HepG2 (cell line): ENCODE measurements around the gene HNRNPM. TPM values are rescaled to one million over a fixed set of nuclear protein-coding genes. Genes with fewer than 3 reads are reported as not detected.

Source experiments
- ATM ChIP-seq: fragments of 450-650 bp; IDR thresholded peaks from 2 replicates; pipeline ENCODE4 v1.7.1; 2017; ENCODE audit warnings: mild to moderate bottlenecking, borderline replicate concordance
- CBFB ChIP-seq: sonication (generic); formaldehyde crosslinking; IDR thresholded peaks from 2 replicates; pipeline ENCODE4 v1.4.0; 2020; ENCODE audit warnings: missing genetic modification reagents
- CEBPG ChIP-seq: IDR thresholded peaks from 2 replicates; pipeline ENCODE4 v1.6.1; 2016
- DZIP1 ChIP-seq: sonication (generic); formaldehyde crosslinking; IDR thresholded peaks from 2 replicates; pipeline ENCODE4 v1.5.0; 2020; ENCODE audit warnings: mild to moderate bottlenecking, missing genetic modification reagents
- ELF3 ChIP-seq: IDR thresholded peaks from 2 replicates; pipeline ENCODE4 v1.6.1; 2016; ENCODE audit warnings: missing genetic modification reagents, missing compliant biosample characterization
- HOXA5 ChIP-seq: sonication (generic); formaldehyde crosslinking; IDR thresholded peaks from 2 replicates; pipeline ENCODE4 v1.4.0; 2020; ENCODE audit warnings: missing genetic modification reagents
- JUN ChIP-seq: sonication (generic); formaldehyde crosslinking; IDR thresholded peaks from 2 replicates; pipeline ENCODE4 v1.4.0; 2020; ENCODE audit warnings: mild to moderate bottlenecking, missing genetic modification reagents
- KDM4B ChIP-seq: sonication (generic); formaldehyde crosslinking; IDR thresholded peaks from 2 replicates; pipeline ENCODE4 v1.4.0; 2020; ENCODE audit warnings: missing genetic modification reagents
- KDM6A ChIP-seq: IDR thresholded peaks from 2 replicates; pipeline ENCODE4 v1.6.1; 2016; ENCODE audit warnings: low read depth
- MAFK ChIP-seq, 2 experiments: IDR thresholded peaks in 1 of 2; conservative IDR thresholded peaks in 1 of 2; 2 replicates each; pipeline ENCODE4 v1.6.1; 2011; ENCODE audit warnings: improper control_type of control experiment in 2 of 2, low read length in 2 of 2
- MBNL3 ChIP-seq: fragments of 250-450 bp; sonication (Bioruptor Pico); conservative IDR thresholded peaks from 2 replicates; pipeline ENCODE4 v1.8.0; 2022; ENCODE audit warnings: mild to moderate bottlenecking, inconsistent platforms
- MED8 ChIP-seq: sonication (generic); formaldehyde crosslinking; IDR thresholded peaks from 2 replicates; pipeline ENCODE4 v1.8.1; 2023; ENCODE audit warnings: mild to moderate bottlenecking, missing genetic modification reagents; ENCODE audit not compliant: insufficient replicate concordance
- MTF2 ChIP-seq: sonication (generic); formaldehyde crosslinking; IDR thresholded peaks from 2 replicates; pipeline ENCODE4 v1.5.0; 2020; ENCODE audit warnings: missing genetic modification reagents, borderline replicate concordance
- MXI1 ChIP-seq: IDR thresholded peaks from 3 replicates; pipeline ENCODE4 v1.6.1; 2012; ENCODE audit warnings: low read depth, low read length, inconsistent platforms, borderline replicate concordance
- NR0B2 ChIP-seq: sonication (generic); formaldehyde crosslinking; IDR thresholded peaks from 2 replicates; pipeline ENCODE4 v1.4.0; 2020; ENCODE audit warnings: mild to moderate bottlenecking, missing genetic modification reagents
- U2AF1 ChIP-seq: fragments of 200-400 bp; formaldehyde crosslinking; optimal IDR thresholded peaks from 2 replicates; pipeline ENCODE3; 2017; ENCODE audit warnings: mild to moderate bottlenecking, low read depth, low read length
- ZFP90 ChIP-seq: sonication (generic); formaldehyde crosslinking; IDR thresholded peaks from 2 replicates; pipeline ENCODE4 v1.8.0; 2022; ENCODE audit warnings: missing genetic modification reagents, mild to moderate bottlenecking, inconsistent platforms, borderline replicate concordance
- ZFP91 ChIP-seq: sonication (generic); formaldehyde crosslinking; IDR thresholded peaks from 2 replicates; pipeline ENCODE4 v1.9.0; 2022; ENCODE audit warnings: missing genetic modification reagents, mild to moderate bottlenecking, borderline replicate concordance
- ZGPAT ChIP-seq: IDR thresholded peaks from 2 replicates; pipeline ENCODE4 v1.6.1; 2016; ENCODE audit warnings: mild to moderate bottlenecking
- ZNF251 ChIP-seq: sonication (generic); formaldehyde crosslinking; IDR thresholded peaks from 2 replicates; pipeline ENCODE4 v1.9.0; 2021; ENCODE audit warnings: mild to moderate bottlenecking, missing genetic modification reagents
- ZNF431 ChIP-seq: sonication (generic); formaldehyde crosslinking; IDR thresholded peaks from 2 replicates; pipeline ENCODE4 v1.9.0; 2022; ENCODE audit warnings: missing genetic modification reagents, low read depth, mild to moderate bottlenecking, borderline replicate concordance
- ZNF563 ChIP-seq: sonication (generic); formaldehyde crosslinking; IDR thresholded peaks from 2 replicates; pipeline ENCODE4 v1.8.0; 2022; ENCODE audit warnings: mild to moderate bottlenecking, moderate library complexity, missing genetic modification reagents
- polyA plus RNA-seq, 8 experiments: library from polyadenylated mRNA; depleted of rRNA in 3 of 8; stranded (reverse) in 7 of 8; unstranded in 1 of 8; fragments of >200 nt; fragmentation: Illumina TruSeq in 4 of 8; extraction: Trizol in 4 of 8; gene quantifications; 2 replicates each; pipeline versions ENCODE4 v1.2.1 to v1.2.3, GENCODE V29; 2011 to 2016; ENCODE audit warnings: low read depth in 4 of 8, missing spikeins in 1 of 8, mixed read lengths in 1 of 8; ENCODE audit not compliant: insufficient read depth in 1 of 8
- total RNA-seq, 5 experiments: library from RNA; depleted of rRNA; stranded (reverse); fragments of >200 nt; fragmentation: Illumina TruSeq; extraction: Trizol; gene quantifications; 2 replicates each; pipeline ENCODE4 v1.2.3, GENCODE V29; 2016; ENCODE audit warnings: low read depth in 1 of 5

HNRNPM gene
- total and polyA plus RNA-seq, 2 of the 13 experiments (the other 11 are each of a cell fraction or from before 2014, with no cell fraction given): 56.7 to 102 TPM

GRCh38 chr19:8421484-8422461 is 23.0 kb upstream of the HNRNPM start (continued):
- TF ChIP-seq DZIP1 (no peak), MTF2 (CRISPR knock-in tag) (no peak), KDM6A (CRISPR knock-in tag) (no peak), ELF3 (no peak), MXI1 (0 out of 3 replicates have a peak, but pooled peaks have one; percentile 20), ATM (no peak), KDM4B (CRISPR knock-in tag) (no peak), ZNF431 (CRISPR knock-in tag) (peak; percentile 81; the same call in 1 of the 2 replicates), MED8 (CRISPR knock-in tag) (no peak), ZGPAT (CRISPR knock-in tag) (peak; percentile 33; the same call in 1 of the 2 replicates), MBNL3 (CRISPR knock-in tag) (no peak), ZNF251 (CRISPR knock-in tag) (no peak), CEBPG (CRISPR knock-in tag) (0 out of 2 replicates have a peak, but pooled peaks have one; percentile 31), ZFP91 (peak; percentile 50), JUN (no peak), ZNF563 (0 out of 2 replicates have a peak, but pooled peaks have one; percentile 20), HOXA5 (CRISPR knock-in tag) (0 out of 2 replicates have a peak, but pooled peaks have one; percentile 45), MAFK (conservative IDR thresholded peaks at IDR 0.05 in 1 of 2, IDR thresholded peaks at IDR 0.05 in 1 of 2; ENCODE audit: low read length in 2 of 2) (no peak), NR0B2 (CRISPR knock-in tag) (no peak), U2AF1 (no peak), CBFB (no peak), ZFP90 (CRISPR knock-in tag) (peak; percentile 75; the same call in 1 of the 2 replicates)
